MM.1S (cell line): ENCODE data around the gene VWA5A.

Experiments used
- DNase-seq: peaks from one replicate; pipeline ENCODE4 v3.0.0-alpha.2; 2015
- H2AFZ ChIP-seq: fragments of 300-600 bp; sonication (generic); 2 replicates; pipeline ENCODE4 v1.6.0; 2016; ENCODE audit warnings: antibody characterized with exemption, low read length
- H3F3A ChIP-seq: fragments of 300-600 bp; sonication (generic); 2 replicates; pipeline ENCODE4 v1.6.1; 2016; ENCODE audit warnings: mild to moderate bottlenecking, antibody characterized with exemption, low read length, moderate library complexity, mixed read lengths; ENCODE audit not compliant: insufficient read depth
- H3K27ac ChIP-seq: fragments of 300-600 bp; sonication (generic); 2 replicates; pipeline ENCODE4 v1.5.1; 2016; ENCODE audit warnings: mild to moderate bottlenecking, low read length
- H3K27me3 ChIP-seq: fragments of 300-600 bp; sonication (generic); replicated peaks from 2 replicates; pipeline ENCODE4 v1.6.0; 2016; ENCODE audit warnings: low read length; ENCODE audit not compliant: insufficient read depth
- H3K36me3 ChIP-seq: fragments of 300-600 bp; sonication (generic); replicated peaks from 2 replicates; pipeline ENCODE4 v1.6.1; 2016; ENCODE audit warnings: mild to moderate bottlenecking, low read length, mixed read lengths; ENCODE audit not compliant: insufficient read depth
- H3K4me1 ChIP-seq: fragments of 300-600 bp; sonication (generic); 2 replicates; pipeline ENCODE4 v1.6.1; 2016; ENCODE audit warnings: low read length, mixed read lengths
- H3K4me2 ChIP-seq: fragments of 300-600 bp; sonication (generic); 2 replicates; pipeline ENCODE4 v1.6.0; 2016; ENCODE audit warnings: low read depth, low read length
- H3K4me3 ChIP-seq: fragments of 300-600 bp; sonication (generic); 2 replicates; pipeline ENCODE4 v1.5.1; 2016; ENCODE audit warnings: low read length, mixed read lengths
- H3K79me2 ChIP-seq: fragments of 300-600 bp; sonication (generic); 2 replicates; pipeline ENCODE4 v1.6.1; 2016; ENCODE audit warnings: mixed run types, low read length, mixed read lengths
- H3K9ac ChIP-seq: fragments of 300-600 bp; sonication (generic); 2 replicates; pipeline ENCODE4 v1.6.1; 2016; ENCODE audit warnings: low read length, mixed read lengths
- H3K9me2 ChIP-seq: fragments of 300-600 bp; sonication (generic); replicated peaks from 2 replicates; pipeline ENCODE4 v1.6.1; 2016; ENCODE audit warnings: mild to moderate bottlenecking, low read length, mixed read lengths; ENCODE audit not compliant: insufficient read depth
- H3K9me3 ChIP-seq: fragments of 300-600 bp; sonication (generic); replicated peaks from 2 replicates; pipeline ENCODE4 v1.6.1; 2016; ENCODE audit warnings: mild to moderate bottlenecking, low read length, mixed read lengths; ENCODE audit not compliant: insufficient read depth
- H4K20me1 ChIP-seq: fragments of 300-600 bp; sonication (generic); 2 replicates; pipeline ENCODE4 v1.6.1; 2016; ENCODE audit warnings: mild to moderate bottlenecking, low read length, moderate library complexity, mixed read lengths; ENCODE audit not compliant: insufficient read depth
- CTCF ChIP-seq: fragments of 300-600 bp; sonication (generic); IDR thresholded peaks from 2 replicates; pipeline ENCODE4 v1.5.1; 2016; ENCODE audit warnings: antibody characterized with exemption, low read length, mixed read lengths
- EZH2 ChIP-seq: fragments of 300-600 bp; sonication (generic); optimal IDR thresholded peaks from 2 replicates; pipeline ENCODE3; 2017; ENCODE audit warnings: low read depth, mild to moderate bottlenecking, antibody characterized with exemption, low read length, mixed read lengths
- EZH2phosphoT487 ChIP-seq: fragments of 300-600 bp; sonication (generic); IDR thresholded peaks from 2 replicates; pipeline ENCODE4 v1.6.1; 2018; ENCODE audit warnings: antibody characterized with exemption, low read length

VWA5A gene

GRCh38 chr11:124093330-124093729 is 21.9 kb upstream of the VWA5A start:
- no peak for DNase-seq
- Histone ChIP-seq H4K20me1 (no peaks in the 10 kb centered on the region), H3K27me3 (no peaks in the 10 kb centered on the region), H3F3A (no peaks in the 10 kb centered on the region), H3K9ac (no peak overlapping the region), H3K9me3 (no peaks in the 10 kb centered on the region), H3K36me3 (no peaks in the 10 kb centered on the region), H3K4me1 (no peaks in the 10 kb centered on the region), H3K4me3 (no peak overlapping the region), H3K27ac (no peak overlapping the region), H3K79me2 (no peaks in the 10 kb centered on the region), H3K9me2 (no peaks in the 10 kb centered on the region), H3K4me2 (no peak overlapping the region), H2AFZ (no peak overlapping the region)
- TF ChIP-seq EZH2phosphoT487, result no peak
- TF ChIP-seq EZH2, result no peak
- TF ChIP-seq CTCF, result no peak

- Histone ChIP-seq H4K20me1 (no peaks in the 10 kb centered on the region), H3K4me2 (no peak overlapping the region), H3K4me3 (no peak overlapping the region), H2AFZ (no peak overlapping the region), H3K36me3 (no peaks in the 10 kb centered on the region), H3K27me3 (no peaks in the 10 kb centered on the region), H3K79me2 (no peaks in the 10 kb centered on the region), H3F3A (no peaks in the 10 kb centered on the region), H3K9ac (no peak overlapping the region), H3K9me2 (no peaks in the 10 kb centered on the region), H3K27ac (no peak overlapping the region), H3K4me1 (no peaks in the 10 kb centered on the region), H3K9me3 (no peaks in the 10 kb centered on the region)
- TF ChIP-seq EZH2phosphoT487 (no peak), CTCF (no peak), EZH2 (no peak)
- DNase-seq, result no peak
These were observed 20.5 kb upstream of the VWA5A start for GRCh38 chr11:124094731-124095130.

- Histone ChIP-seq H3K9me2 (no peaks in the 10 kb centered on the region), H2AFZ (no peak overlapping the region), H3K27me3 (no peaks in the 10 kb centered on the region), H3K9ac (no peak overlapping the region), H3F3A (no peaks in the 10 kb centered on the region), H3K4me1 (no peaks in the 10 kb centered on the region), H3K79me2 (no peaks in the 10 kb centered on the region), H3K36me3 (no peaks in the 10 kb centered on the region), H4K20me1 (no peaks in the 10 kb centered on the region), H3K4me3 (no peak overlapping the region), H3K9me3 (no peaks in the 10 kb centered on the region), H3K4me2 (no peak overlapping the region), H3K27ac (no peak overlapping the region)
- DNase-seq, result no peak
- TF ChIP-seq EZH2phosphoT487, result no peak
- TF ChIP-seq EZH2, result no peak
- no peak for TF ChIP-seq CTCF
These were observed 18.9 kb upstream of the VWA5A start for GRCh38 chr11:124096364-124096763.
